ENCODE data around the gene REV3L. TPM values are rescaled to one million over a fixed set of nuclear protein-coding genes. Genes with fewer than 3 reads are reported as not detected.

REV3L gene
- total RNA-seq, 1 experiment from 2014 or later: 17.2 TPM

DNA sequence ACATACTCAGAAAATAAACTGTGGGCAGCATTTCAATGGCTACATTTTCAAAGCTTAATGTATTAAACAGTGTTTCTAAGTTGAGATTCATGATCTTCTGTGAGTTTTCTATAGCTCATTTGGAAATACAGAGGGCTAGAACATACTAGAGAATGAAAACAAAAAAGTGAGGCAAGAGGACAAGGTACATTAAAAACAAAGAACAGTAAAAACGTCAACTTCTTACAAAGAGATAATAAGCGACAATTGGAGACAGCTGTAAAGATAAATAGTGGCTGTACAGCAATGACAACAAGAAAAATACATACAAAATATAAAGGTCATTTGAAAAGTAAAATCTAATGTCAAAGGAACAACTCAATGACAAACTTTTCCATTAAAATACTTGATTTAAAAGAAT, 94.3 kb downstream of the REV3L start:
- H3K27me3 Mint-ChIP-seq (ENCODE audit: unreplicated experiment): no peaks in the 10 kb centered on the region

DNA sequence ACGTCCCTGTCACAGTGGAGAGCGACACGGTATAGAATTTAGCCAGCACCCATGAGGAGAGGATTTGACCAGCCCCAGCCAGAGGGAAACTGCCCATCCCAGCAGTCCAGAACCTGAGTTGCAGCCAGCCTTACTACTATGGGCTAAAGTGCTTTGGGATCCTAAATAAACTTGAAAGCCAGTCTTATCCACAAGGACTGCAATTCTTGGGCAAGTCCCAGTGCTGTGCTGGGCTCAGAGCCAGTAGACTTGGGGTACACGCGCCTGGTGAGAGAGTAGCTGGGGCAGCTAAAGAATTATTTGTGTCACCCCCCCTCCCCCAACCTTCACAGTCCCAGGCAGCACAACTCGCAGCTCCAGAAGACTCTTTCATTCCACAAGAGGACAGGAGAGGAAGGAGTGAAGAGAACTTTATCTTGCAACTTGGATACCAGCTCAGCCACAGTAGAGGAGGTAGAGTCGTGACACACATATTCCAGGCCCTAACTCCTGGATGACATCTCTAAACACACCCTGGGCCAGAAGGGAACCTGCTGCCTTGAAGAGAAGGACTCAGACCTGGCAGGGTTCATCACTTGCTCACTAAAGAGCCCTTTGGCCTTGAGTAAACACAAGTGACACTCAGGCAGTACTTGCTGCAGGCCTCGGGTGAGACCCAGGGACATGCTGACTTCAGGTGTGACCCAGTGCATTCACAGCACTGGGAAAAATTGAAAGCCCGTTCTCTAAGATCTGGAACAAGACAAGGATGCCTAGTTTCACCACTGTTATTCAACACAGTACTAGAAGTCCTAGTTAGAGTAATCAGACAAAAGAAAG, 100.3 kb downstream of the REV3L start:
- CTCF ChIA-PET: no interaction called here
- no peaks in the 10 kb centered on the region for H3K4me1 Mint-ChIP-seq (ENCODE audit: low read depth, unreplicated experiment)
- no peak for DNase-seq
- TF ChIP-seq, protein P1, sequence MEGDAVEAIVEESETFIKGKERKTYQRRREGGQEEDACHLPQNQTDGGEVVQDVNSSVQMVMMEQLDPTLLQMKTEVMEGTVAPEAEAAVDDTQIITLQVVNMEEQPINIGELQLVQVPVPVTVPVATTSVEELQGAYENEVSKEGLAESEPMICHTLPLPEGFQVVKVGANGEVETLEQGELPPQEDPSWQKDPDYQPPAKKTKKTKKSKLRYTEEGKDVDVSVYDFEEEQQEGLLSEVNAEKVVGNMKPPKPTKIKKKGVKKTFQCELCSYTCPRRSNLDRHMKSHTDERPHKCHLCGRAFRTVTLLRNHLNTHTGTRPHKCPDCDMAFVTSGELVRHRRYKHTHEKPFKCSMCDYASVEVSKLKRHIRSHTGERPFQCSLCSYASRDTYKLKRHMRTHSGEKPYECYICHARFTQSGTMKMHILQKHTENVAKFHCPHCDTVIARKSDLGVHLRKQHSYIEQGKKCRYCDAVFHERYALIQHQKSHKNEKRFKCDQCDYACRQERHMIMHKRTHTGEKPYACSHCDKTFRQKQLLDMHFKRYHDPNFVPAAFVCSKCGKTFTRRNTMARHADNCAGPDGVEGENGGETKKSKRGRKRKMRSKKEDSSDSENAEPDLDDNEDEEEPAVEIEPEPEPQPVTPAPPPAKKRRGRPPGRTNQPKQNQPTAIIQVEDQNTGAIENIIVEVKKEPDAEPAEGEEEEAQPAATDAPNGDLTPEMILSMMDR (IDR thresholded peaks at IDR 0.05; ENCODE audit: unreplicated experiment): no peak
- H3K36me3 Mint-ChIP-seq (ENCODE audit: insufficient read depth, unreplicated experiment): no peaks in the 10 kb centered on the region
- intact Hi-C loops (cut with micrococcal nuclease; ENCODE audit: unreplicated experiment): no loop called here
- no TSS peak for BruUV-seq (replicated peaks)
- no peaks in the 10 kb centered on the region for H3K27me3 Mint-ChIP-seq (ENCODE audit: unreplicated experiment)
- H3K9me3 Mint-ChIP-seq (ENCODE audit: low read depth, unreplicated experiment): no peaks in the 10 kb centered on the region
- no peak overlapping the region for H3K27ac Mint-ChIP-seq (ENCODE audit: unreplicated experiment)
- no peak overlapping the region for H3K4me3 Mint-ChIP-seq (ENCODE audit: low read depth, unreplicated experiment)

More for the DNA sequence above, 94.3 kb downstream of the REV3L start:
- no peaks in the 10 kb centered on the region for H3K36me3 Mint-ChIP-seq (ENCODE audit: insufficient read depth, unreplicated experiment)
- TF ChIP-seq, protein P1 (IDR thresholded peaks at IDR 0.05; ENCODE audit: unreplicated experiment): no peak
- intact Hi-C loops (cut with micrococcal nuclease; ENCODE audit: unreplicated experiment): no loop called here
- no TSS peak for BruUV-seq (replicated peaks)
- no peak overlapping the region for H3K27ac Mint-ChIP-seq (ENCODE audit: unreplicated experiment)
- H3K9me3 Mint-ChIP-seq (ENCODE audit: low read depth, unreplicated experiment): no peaks in the 10 kb centered on the region
- CTCF ChIA-PET: no interaction called here
- no peak overlapping the region for H3K4me3 Mint-ChIP-seq (ENCODE audit: low read depth, unreplicated experiment)
- no peak for DNase-seq
- H3K4me1 Mint-ChIP-seq (ENCODE audit: low read depth, unreplicated experiment): no peaks in the 10 kb centered on the region

DNA sequence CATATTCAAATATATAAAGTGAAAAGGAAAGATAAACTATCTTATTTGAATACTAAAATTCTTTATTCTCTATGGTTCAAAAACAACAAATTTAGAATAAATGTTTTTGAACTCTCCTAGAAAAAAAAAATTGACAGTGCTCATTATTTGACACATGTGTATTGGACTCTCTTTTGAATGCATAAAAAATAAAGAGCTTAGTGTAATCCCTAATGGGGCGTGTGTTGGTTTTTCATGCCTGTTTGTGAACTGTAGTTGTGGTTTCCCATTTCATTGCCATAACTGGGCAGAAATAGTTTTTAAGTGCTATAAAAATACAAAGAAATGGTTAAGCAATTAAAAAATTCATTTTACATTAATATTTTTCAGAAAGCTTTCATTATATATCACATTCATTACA, 101.3 kb downstream of the REV3L start:
- Mint-ChIP-seq H3K4me1 (ENCODE audit: low read depth, unreplicated experiment) (no peaks in the 10 kb centered on the region), H3K9me3 (ENCODE audit: low read depth, unreplicated experiment) (no peaks in the 10 kb centered on the region), H3K27ac (ENCODE audit: unreplicated experiment) (no peak overlapping the region), H3K27me3 (ENCODE audit: unreplicated experiment) (no peaks in the 10 kb centered on the region), H3K4me3 (ENCODE audit: low read depth, unreplicated experiment) (no peak overlapping the region), H3K36me3 (ENCODE audit: insufficient read depth, unreplicated experiment) (no peaks in the 10 kb centered on the region)
- TF ChIP-seq, protein P1 (IDR thresholded peaks at IDR 0.05; ENCODE audit: unreplicated experiment): no peak
- DNase-seq: no peak
- BruUV-seq (replicated peaks): no TSS peak
- intact Hi-C loops (cut with micrococcal nuclease; ENCODE audit: unreplicated experiment): no loop called here
- CTCF ChIA-PET: no interaction called here

DNA sequence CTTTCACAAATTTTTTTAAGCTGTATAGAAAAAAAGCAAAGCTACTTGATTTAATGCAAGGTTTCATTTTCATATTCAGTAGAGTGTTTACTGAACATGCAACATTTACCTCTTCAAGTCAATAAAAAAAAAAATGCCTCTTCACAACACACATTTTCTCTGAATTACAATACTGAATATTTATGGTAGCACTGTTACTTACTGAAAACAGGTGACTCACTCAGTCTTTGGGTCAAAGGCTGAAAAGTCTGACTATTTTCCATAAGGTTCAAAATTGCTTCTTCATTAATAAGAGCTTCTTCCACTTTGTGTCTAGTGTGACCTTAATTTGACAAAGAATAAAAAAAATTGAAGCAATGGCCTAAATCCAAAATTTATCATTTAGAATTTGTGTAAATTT, 101.9 kb downstream of the REV3L start:
- no peak for DNase-seq
- intact Hi-C loops (cut with micrococcal nuclease; ENCODE audit: unreplicated experiment): no loop called here
- TF ChIP-seq, protein P1 (IDR thresholded peaks at IDR 0.05; ENCODE audit: unreplicated experiment): no peak
- Mint-ChIP-seq H3K4me1 (ENCODE audit: low read depth, unreplicated experiment) (no peaks in the 10 kb centered on the region), H3K9me3 (ENCODE audit: low read depth, unreplicated experiment) (no peaks in the 10 kb centered on the region), H3K27ac (ENCODE audit: unreplicated experiment) (no peak overlapping the region), H3K27me3 (ENCODE audit: unreplicated experiment) (no peaks in the 10 kb centered on the region), H3K4me3 (ENCODE audit: low read depth, unreplicated experiment) (no peak overlapping the region), H3K36me3 (ENCODE audit: insufficient read depth, unreplicated experiment) (no peaks in the 10 kb centered on the region)
- BruUV-seq (replicated peaks): no TSS peak
- CTCF ChIA-PET: interaction anchor here (1.5 kb wide), 1 partner anchor 10 kb away, joined by 3 read pairs; no protein-coding TSS in a partner anchor
